MCF 10A (cell line): ENCODE measurements around the gene RBSN. TPM values are rescaled to one million over a fixed set of nuclear protein-coding genes. Genes with fewer than 3 reads are reported as not detected.

Experiments
- BruUV-seq: library from RNA; stranded (reverse); fragments of 400-500 nt; replicated peaks from 2 replicates; lab custom pipeline; 2021; lab: Mats Ljungman, UMichigan
- CTCF ChIA-PET: fragments of 300-600 bp; sonication (Branson Sonifier 250); formaldehyde crosslinking; extraction: SDS; loops from one replicate; lab custom pipeline; 2021; ENCODE audit warnings: antibody characterized with exemption, inconsistent platforms; lab: Yijun Ruan, JAX
- POLR2A ChIA-PET: fragments of 300-600, 350-650 bp; sonication (Branson Sonifier 250); formaldehyde crosslinking; extraction: SDS; loops from one replicate; lab custom pipeline; 2020; ENCODE audit warnings: antibody characterized with exemption, inconsistent platforms; lab: Yijun Ruan, JAX
- DNase-seq: peaks from one replicate; pipeline ENCODE4 v3.0.0-alpha.2; 2018; ENCODE audit not compliant: unreplicated experiment
- H3K27ac Mint-ChIP-seq: one replicate; pipeline ENCODE4 v1.8.0; 2022; ENCODE audit warnings: mild to moderate bottlenecking, low read depth, mixed read lengths; ENCODE audit not compliant: unreplicated experiment
- H3K27me3 Mint-ChIP-seq: one replicate; pipeline ENCODE4 v1.8.0; 2022; ENCODE audit warnings: mixed read lengths; ENCODE audit not compliant: insufficient read depth, unreplicated experiment
- H3K36me3 Mint-ChIP-seq: one replicate; pipeline ENCODE4 v1.8.0; 2022; ENCODE audit warnings: mild to moderate bottlenecking, moderate library complexity, mixed read lengths; ENCODE audit not compliant: insufficient read depth, unreplicated experiment
- H3K4me1 Mint-ChIP-seq: one replicate; pipeline ENCODE4 v1.8.0; 2022; ENCODE audit warnings: mixed read lengths; ENCODE audit not compliant: insufficient read depth, unreplicated experiment
- H3K4me3 Mint-ChIP-seq: one replicate; pipeline ENCODE4 v1.8.0; 2022; ENCODE audit warnings: mild to moderate bottlenecking, moderate library complexity, mixed read lengths; ENCODE audit not compliant: unreplicated experiment
- H3K9me3 Mint-ChIP-seq: one replicate; pipeline ENCODE4 v1.8.0; 2022; ENCODE audit warnings: mixed read lengths; ENCODE audit not compliant: unreplicated experiment
- CTCF ChIP-seq: fragments of 200-600 bp; IDR thresholded peaks from one replicate; pipeline ENCODE4 v1.8.0; 2022; ENCODE audit warnings: antibody characterized with exemption, mild to moderate bottlenecking; ENCODE audit not compliant: unreplicated experiment
- intact Hi-C: fragments of 100-400 bp; cut with micrococcal nuclease; formaldehyde crosslinking; loops from 2 replicates; pipeline ENCODE4 v1.14.1; 2022
- total RNA-seq: library from RNA; stranded (reverse); gene quantifications from 2 replicates; pipeline ENCODE4 v1.2.3, GENCODE V29; 2022

RBSN gene
- total RNA-seq, 1 experiment from 2014 or later = 39.6 TPM

- no peak overlapping the region for H3K4me3 Mint-ChIP-seq
- ChIA-PET POLR2A (interaction anchor here (1.8 to 2.0 kb wide), 2 partner anchors 90 kb away, joined by 5 to 6 read pairs; partner anchors contain the start of gene CAPN7), CTCF (interaction anchor here (1.2 to 8.4 kb wide), 3 partner anchors 8 to 152 kb away, joined by 3 to 77 read pairs (median 71); partner anchors contain the start of gene CAPN7)
- TF ChIP-seq CTCF = no peak
- H3K4me1 Mint-ChIP-seq = no peaks in the 10 kb centered on the region
- no peak for DNase-seq
- no peaks in the 10 kb centered on the region for H3K9me3 Mint-ChIP-seq
- no peaks in the 10 kb centered on the region for H3K27me3 Mint-ChIP-seq
- intact Hi-C loops = no loop called here
- peaks cover 6% of the 10 kb centered on the region for H3K36me3 Mint-ChIP-seq
- BruUV-seq = no TSS peak
- H3K27ac Mint-ChIP-seq = no peak overlapping the region
These were observed 17.2 kb upstream of the RBSN start for GRCh38 chr3:15116032-15116669.

GRCh38 chr3:15114466-15115358 lies 15.8 kb upstream of the RBSN start:
- ChIA-PET CTCF (interaction anchor here (1.2 to 8.4 kb wide), 3 partner anchors 7 to 153 kb away, joined by 3 to 77 read pairs (median 71); partner anchors contain the start of gene CAPN7), POLR2A (interaction anchor here (1.8 kb wide), 1 partner anchor 91 kb away, joined by 5 read pairs; the partner anchor contains the start of gene CAPN7)
- Mint-ChIP-seq H3K9me3 (no peaks in the 10 kb centered on the region), H3K4me1 (no peaks in the 10 kb centered on the region), H3K27ac (no peak overlapping the region), H3K36me3 (peaks cover 6% of the 10 kb centered on the region), H3K4me3 (no peak overlapping the region), H3K27me3 (no peaks in the 10 kb centered on the region)
- no peak for TF ChIP-seq CTCF
- DNase-seq = no peak
- intact Hi-C loops = no loop called here
- no TSS peak for BruUV-seq

- intact Hi-C loops = no loop called here
- H3K4me3 Mint-ChIP-seq = no peak overlapping the region
- BruUV-seq = no TSS peak
These were observed 14.9 kb upstream of the RBSN start for GRCh38 chr3:15113884-15114283.

More at GRCh38 chr3:15113884-15114283, 14.9 kb upstream of the RBSN start:
- DNase-seq = no peak
- no peaks in the 10 kb centered on the region for H3K4me1 Mint-ChIP-seq
- POLR2A ChIA-PET = no interaction called here
- no peaks in the 10 kb centered on the region for H3K27me3 Mint-ChIP-seq
- TF ChIP-seq CTCF = no peak
- CTCF ChIA-PET = interaction anchor here (0.6 to 8.4 kb wide), 3 partner anchors 89 to 154 kb away, joined by 3 to 77 read pairs (median 3); partner anchors contain the start of gene CAPN7
- H3K36me3 Mint-ChIP-seq = peaks cover 6% of the 10 kb centered on the region
- no peak overlapping the region for H3K27ac Mint-ChIP-seq
- no peaks in the 10 kb centered on the region for H3K9me3 Mint-ChIP-seq
